ENCODE data around the gene TIAM2.

TIAM2 gene

DNA sequence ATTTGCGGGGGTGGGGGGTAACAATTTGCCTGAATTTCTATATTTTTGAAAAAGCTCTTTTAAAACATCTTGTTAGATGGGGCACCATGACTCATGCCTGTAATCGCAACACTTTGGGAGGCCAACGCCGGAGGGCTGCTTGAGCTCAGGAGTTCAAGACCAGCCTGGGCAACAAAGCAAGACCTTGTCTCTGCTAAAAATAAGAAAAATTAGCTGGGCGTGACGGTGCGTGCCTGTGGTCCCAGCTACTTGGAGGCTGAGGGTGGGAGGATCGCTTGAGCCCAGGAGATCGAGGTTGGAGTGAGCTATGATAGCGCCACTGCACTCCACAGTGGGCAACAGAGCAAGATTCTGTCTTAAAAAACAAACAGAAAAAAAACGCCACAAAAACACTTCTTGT, 41.5 kb upstream of the TIAM2 start:
- Histone ChIP-seq H3K4me3 (ENCODE audit: low read depth in 1 of 2, low read length in 2 of 2) (no peak overlapping the region), H3K36me3 (ENCODE audit: insufficient read depth, low read length) (no peaks in the 10 kb centered on the region), H3K9me3 (ENCODE audit: insufficient read depth, low read length, severe bottlenecking) (no peaks in the 10 kb centered on the region), H3K4me2 (ENCODE audit: insufficient read depth, low read length) (no peak overlapping the region), H3K27me3 (ENCODE audit: insufficient read depth, low read length, poor library complexity) (no peaks in the 10 kb centered on the region), H3K79me2 (ENCODE audit: insufficient read depth, low read length) (no peaks in the 10 kb centered on the region), H3K4me1 (ENCODE audit: insufficient read depth, low read length) (peaks cover 17% of the 10 kb centered on the region), H2AFZ (ENCODE audit: low read depth, low read length) (no peak overlapping the region), H3K27ac (ENCODE audit: low read length) (no peak overlapping the region), H4K20me1 (ENCODE audit: insufficient read depth, low read length) (no peaks in the 10 kb centered on the region), H3K9ac (ENCODE audit: low read depth, low read length) (no peak overlapping the region)
- DNase-seq = no peak
- no peak for ATAC-seq (ENCODE audit: insufficient read depth, low read depth)
- TF ChIP-seq, protein P1, sequence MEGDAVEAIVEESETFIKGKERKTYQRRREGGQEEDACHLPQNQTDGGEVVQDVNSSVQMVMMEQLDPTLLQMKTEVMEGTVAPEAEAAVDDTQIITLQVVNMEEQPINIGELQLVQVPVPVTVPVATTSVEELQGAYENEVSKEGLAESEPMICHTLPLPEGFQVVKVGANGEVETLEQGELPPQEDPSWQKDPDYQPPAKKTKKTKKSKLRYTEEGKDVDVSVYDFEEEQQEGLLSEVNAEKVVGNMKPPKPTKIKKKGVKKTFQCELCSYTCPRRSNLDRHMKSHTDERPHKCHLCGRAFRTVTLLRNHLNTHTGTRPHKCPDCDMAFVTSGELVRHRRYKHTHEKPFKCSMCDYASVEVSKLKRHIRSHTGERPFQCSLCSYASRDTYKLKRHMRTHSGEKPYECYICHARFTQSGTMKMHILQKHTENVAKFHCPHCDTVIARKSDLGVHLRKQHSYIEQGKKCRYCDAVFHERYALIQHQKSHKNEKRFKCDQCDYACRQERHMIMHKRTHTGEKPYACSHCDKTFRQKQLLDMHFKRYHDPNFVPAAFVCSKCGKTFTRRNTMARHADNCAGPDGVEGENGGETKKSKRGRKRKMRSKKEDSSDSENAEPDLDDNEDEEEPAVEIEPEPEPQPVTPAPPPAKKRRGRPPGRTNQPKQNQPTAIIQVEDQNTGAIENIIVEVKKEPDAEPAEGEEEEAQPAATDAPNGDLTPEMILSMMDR (IDR thresholded peaks at IDR 0.05; ENCODE audit: borderline replicate concordance, extremely low read depth, low read length, poor library complexity, severe bottlenecking) = no peak
- TF ChIP-seq EZH2 (IDR thresholded peaks at IDR 0.05; ENCODE audit: borderline replicate concordance, low read depth, low read length, severe bottlenecking) = no peak

DNA sequence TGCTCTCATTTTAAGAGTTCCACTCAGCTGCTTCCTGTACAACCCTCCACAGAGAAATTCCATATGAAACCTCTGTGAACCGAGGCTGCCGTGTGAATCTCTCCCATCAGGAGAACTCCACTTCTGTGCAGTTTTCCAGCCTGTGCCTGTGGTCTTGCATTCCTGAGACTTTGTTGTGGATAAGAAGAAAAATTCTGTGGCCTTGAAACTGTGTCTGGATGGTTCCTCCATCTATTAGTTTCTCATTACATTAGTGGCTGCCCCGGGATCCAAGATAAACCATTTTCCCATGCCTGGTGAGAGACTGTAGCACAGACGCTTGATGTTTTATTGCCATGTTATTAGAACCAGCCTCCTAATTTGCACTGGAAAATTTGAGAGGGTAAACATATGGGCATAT, 40.8 kb upstream of the TIAM2 start:
- no peak overlapping the region for H3K27ac ChIP-seq (ENCODE audit: low read length)
- H4K20me1 ChIP-seq (ENCODE audit: insufficient read depth, low read length) = no peaks in the 10 kb centered on the region
- no peak overlapping the region for H3K4me3 ChIP-seq (ENCODE audit: low read depth in 1 of 2, low read length in 2 of 2)
- ATAC-seq (ENCODE audit: insufficient read depth, low read depth) = no peak
- no peak overlapping the region for H2AFZ ChIP-seq (ENCODE audit: low read depth, low read length)
- no peaks in the 10 kb centered on the region for H3K79me2 ChIP-seq (ENCODE audit: insufficient read depth, low read length)
- DNase-seq = no peak
- H3K9ac ChIP-seq (ENCODE audit: low read depth, low read length) = no peak overlapping the region
- H3K36me3 ChIP-seq (ENCODE audit: insufficient read depth, low read length) = no peaks in the 10 kb centered on the region
- H3K4me1 ChIP-seq (ENCODE audit: insufficient read depth, low read length) = peaks cover 17% of the 10 kb centered on the region
- no peaks in the 10 kb centered on the region for H3K9me3 ChIP-seq (ENCODE audit: insufficient read depth, low read length, severe bottlenecking)
- no peak overlapping the region for H3K4me2 ChIP-seq (ENCODE audit: insufficient read depth, low read length)
- H3K27me3 ChIP-seq (ENCODE audit: insufficient read depth, low read length, poor library complexity) = no peaks in the 10 kb centered on the region
- no peak for TF ChIP-seq EZH2 (IDR thresholded peaks at IDR 0.05; ENCODE audit: borderline replicate concordance, low read depth, low read length, severe bottlenecking)
- TF ChIP-seq, protein P1 (IDR thresholded peaks at IDR 0.05; ENCODE audit: borderline replicate concordance, extremely low read depth, low read length, poor library complexity, severe bottlenecking) = no peak

DNA sequence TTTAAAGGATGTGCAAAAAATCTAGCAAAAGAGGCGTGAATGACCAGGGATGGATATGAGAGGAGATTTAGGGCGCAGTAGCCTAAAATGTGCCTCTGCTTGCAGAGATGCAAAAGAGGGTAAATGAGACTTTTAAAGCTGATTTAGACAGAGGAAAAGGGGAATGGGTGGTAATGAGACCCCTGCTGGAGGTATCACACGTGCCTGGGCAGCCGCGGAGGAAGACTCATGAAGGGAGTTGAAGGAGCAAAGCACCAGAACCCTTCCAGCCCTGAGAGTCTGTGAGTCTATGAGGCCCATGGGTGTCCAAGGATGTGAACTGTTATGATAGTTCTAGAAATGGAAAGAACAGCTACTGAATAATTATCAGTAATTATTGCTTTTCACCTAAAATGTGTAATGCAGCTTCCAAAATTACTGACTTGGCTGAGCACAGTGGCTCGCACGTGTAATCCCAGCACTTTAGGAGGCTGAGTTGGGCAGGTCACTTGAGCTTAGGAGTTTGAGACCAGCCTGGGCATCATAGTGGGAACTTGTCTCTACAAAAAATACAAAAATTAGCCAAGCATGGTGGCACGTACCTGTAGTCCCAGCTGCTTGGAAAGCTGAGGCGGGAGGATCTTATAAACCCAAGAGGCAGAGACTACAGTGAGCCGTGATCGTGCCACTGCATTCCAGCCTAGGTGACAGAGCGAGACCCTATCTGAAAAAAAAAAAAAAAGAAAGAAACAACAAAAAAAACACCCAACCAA, 38.2 kb upstream of the TIAM2 start:
- TF ChIP-seq EZH2 (IDR thresholded peaks at IDR 0.05; ENCODE audit: borderline replicate concordance, low read depth, low read length, severe bottlenecking) = no peak
- TF ChIP-seq, protein P1 (IDR thresholded peaks at IDR 0.05; ENCODE audit: borderline replicate concordance, extremely low read depth, low read length, poor library complexity, severe bottlenecking) = no peak
- H2AFZ ChIP-seq (ENCODE audit: low read depth, low read length) = no peak overlapping the region
- no peaks in the 10 kb centered on the region for H3K79me2 ChIP-seq (ENCODE audit: insufficient read depth, low read length)
- no peaks in the 10 kb centered on the region for H3K36me3 ChIP-seq (ENCODE audit: insufficient read depth, low read length)
- no peak overlapping the region for H3K4me3 ChIP-seq (ENCODE audit: low read depth in 1 of 2, low read length in 2 of 2)
- H3K27ac ChIP-seq (ENCODE audit: low read length) = no peak overlapping the region
- H3K4me2 ChIP-seq (ENCODE audit: insufficient read depth, low read length) = no peak overlapping the region
- H3K27me3 ChIP-seq (ENCODE audit: insufficient read depth, low read length, poor library complexity) = no peaks in the 10 kb centered on the region
- peaks cover 5% of the 10 kb centered on the region for H3K4me1 ChIP-seq (ENCODE audit: insufficient read depth, low read length)
- no peak overlapping the region for H3K9ac ChIP-seq (ENCODE audit: low read depth, low read length)
- ATAC-seq (ENCODE audit: insufficient read depth, low read depth) = no peak
- no peaks in the 10 kb centered on the region for H3K9me3 ChIP-seq (ENCODE audit: insufficient read depth, low read length, severe bottlenecking)
- DNase-seq = no peak
- H4K20me1 ChIP-seq (ENCODE audit: insufficient read depth, low read length) = no peaks in the 10 kb centered on the region

Data from DND-41 (cell line).